ENCODE results near the gene SLC22A7.

Gene SLC22A7

GRCh38 chr6:43297644-43298564, at the start of gene SLC22A7:
SLC22A7 (plus strand) TSS chr6:43298260; CDS start chr6:43298359, 99 bp downstream.
- peak; percentile 52 for DNase-seq (ENCODE audit: low read depth, low spot score)

- no peak for DNase-seq (ENCODE audit: low read depth, low spot score)
These were observed 49.3 kb upstream of the SLC22A7 start for GRCh38 chr6:43248791-43249190.

- no peak for DNase-seq (ENCODE audit: low read depth, low spot score)
These were observed 47.1 kb upstream of the SLC22A7 start for GRCh38 chr6:43250992-43251373.

GRCh38 chr6:43253401-43253800, 44.7 kb upstream of the SLC22A7 start:
- DNase-seq (ENCODE audit: low read depth, low spot score), result no peak

- DNase-seq (ENCODE audit: low read depth, low spot score), result no peak
These were observed 43.8 kb upstream of the SLC22A7 start for GRCh38 chr6:43254138-43254817.

- no peak for DNase-seq (ENCODE audit: low read depth, low spot score)
These were observed 43.2 kb upstream of the SLC22A7 start for GRCh38 chr6:43254846-43255245.

GRCh38 chr6:43255408-43256054, 42.5 kb upstream of the SLC22A7 start:
- no peak for DNase-seq (ENCODE audit: low read depth, low spot score)

GRCh38 chr6:43256670-43257366, 41.2 kb upstream of the SLC22A7 start:
- no peak for DNase-seq (ENCODE audit: low read depth, low spot score)

- no peak for DNase-seq (ENCODE audit: low read depth, low spot score)
These were observed 40.5 kb upstream of the SLC22A7 start for GRCh38 chr6:43257367-43258145.

- DNase-seq (ENCODE audit: low read depth, low spot score), result no peak
These were observed 39.9 kb upstream of the SLC22A7 start for GRCh38 chr6:43258180-43258579.

GRCh38 chr6:43258807-43259686, 39.0 kb upstream of the SLC22A7 start:
- no peak for DNase-seq (ENCODE audit: low read depth, low spot score)

- no peak for DNase-seq (ENCODE audit: low read depth, low spot score)
These were observed 37.3 kb upstream of the SLC22A7 start for GRCh38 chr6:43260791-43261190.

GRCh38 chr6:43261198-43261597, 36.9 kb upstream of the SLC22A7 start:
- DNase-seq (ENCODE audit: low read depth, low spot score), result no peak

GRCh38 chr6:43262000-43262779, 35.9 kb upstream of the SLC22A7 start:
- DNase-seq (ENCODE audit: low read depth, low spot score), result no peak

- no peak for DNase-seq (ENCODE audit: low read depth, low spot score)
These were observed 35.2 kb upstream of the SLC22A7 start for GRCh38 chr6:43262780-43263313.

- peak; percentile 78 for DNase-seq (ENCODE audit: low read depth, low spot score)
These were observed 34.5 kb upstream of the SLC22A7 start for GRCh38 chr6:43263314-43264178.

- no peak for DNase-seq (ENCODE audit: low read depth, low spot score)
These were observed 33.4 kb upstream of the SLC22A7 start for GRCh38 chr6:43264599-43265145.

- no peak for DNase-seq (ENCODE audit: low read depth, low spot score)
These were observed 32.5 kb upstream of the SLC22A7 start for GRCh38 chr6:43265564-43265963.
